ENCODE measurements around the gene PLXNB2.

DNA sequence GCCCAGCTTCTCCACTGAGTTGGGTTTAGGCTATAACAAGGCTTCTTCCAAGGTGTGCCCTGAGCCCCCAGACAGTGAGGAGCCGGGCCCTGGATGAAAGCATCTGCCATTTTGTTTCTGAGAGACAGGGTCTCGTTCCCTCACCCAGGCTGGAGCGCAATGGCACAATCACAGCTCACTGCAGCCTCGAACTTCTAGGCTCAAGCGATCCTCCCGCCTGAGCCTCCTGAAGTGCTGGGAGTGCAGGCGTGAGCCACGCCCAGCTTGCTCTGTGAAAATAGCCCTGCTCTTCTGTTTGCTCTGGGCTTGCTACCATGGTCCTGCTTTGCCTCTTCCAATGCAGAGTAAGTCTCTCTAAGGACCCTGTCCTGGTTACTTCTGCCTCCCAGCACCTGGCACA is 12.7 kb upstream of the PLXNB2 start:
- no peak for TF ChIP-seq POLR2AphosphoS5 (IDR thresholded peaks at IDR 0.05)
- TF ChIP-seq EP300 (IDR thresholded peaks at IDR 0.05): no peak
- no peak for TF ChIP-seq POLR2A (IDR thresholded peaks at IDR 0.05; ENCODE audit: low read depth)
- TF ChIP-seq, protein P1, sequence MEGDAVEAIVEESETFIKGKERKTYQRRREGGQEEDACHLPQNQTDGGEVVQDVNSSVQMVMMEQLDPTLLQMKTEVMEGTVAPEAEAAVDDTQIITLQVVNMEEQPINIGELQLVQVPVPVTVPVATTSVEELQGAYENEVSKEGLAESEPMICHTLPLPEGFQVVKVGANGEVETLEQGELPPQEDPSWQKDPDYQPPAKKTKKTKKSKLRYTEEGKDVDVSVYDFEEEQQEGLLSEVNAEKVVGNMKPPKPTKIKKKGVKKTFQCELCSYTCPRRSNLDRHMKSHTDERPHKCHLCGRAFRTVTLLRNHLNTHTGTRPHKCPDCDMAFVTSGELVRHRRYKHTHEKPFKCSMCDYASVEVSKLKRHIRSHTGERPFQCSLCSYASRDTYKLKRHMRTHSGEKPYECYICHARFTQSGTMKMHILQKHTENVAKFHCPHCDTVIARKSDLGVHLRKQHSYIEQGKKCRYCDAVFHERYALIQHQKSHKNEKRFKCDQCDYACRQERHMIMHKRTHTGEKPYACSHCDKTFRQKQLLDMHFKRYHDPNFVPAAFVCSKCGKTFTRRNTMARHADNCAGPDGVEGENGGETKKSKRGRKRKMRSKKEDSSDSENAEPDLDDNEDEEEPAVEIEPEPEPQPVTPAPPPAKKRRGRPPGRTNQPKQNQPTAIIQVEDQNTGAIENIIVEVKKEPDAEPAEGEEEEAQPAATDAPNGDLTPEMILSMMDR (IDR thresholded peaks at IDR 0.05): no peak
